ENCODE data around the gene SRPX. TPM values are rescaled to one million over a fixed set of nuclear protein-coding genes. Genes with fewer than 3 reads are reported as not detected.

SRPX gene
- total and polyA plus RNA-seq, 2 of the 4 experiments (the other 2 are of a cell fraction), result 35.5 to 81.5 TPM

DNA sequence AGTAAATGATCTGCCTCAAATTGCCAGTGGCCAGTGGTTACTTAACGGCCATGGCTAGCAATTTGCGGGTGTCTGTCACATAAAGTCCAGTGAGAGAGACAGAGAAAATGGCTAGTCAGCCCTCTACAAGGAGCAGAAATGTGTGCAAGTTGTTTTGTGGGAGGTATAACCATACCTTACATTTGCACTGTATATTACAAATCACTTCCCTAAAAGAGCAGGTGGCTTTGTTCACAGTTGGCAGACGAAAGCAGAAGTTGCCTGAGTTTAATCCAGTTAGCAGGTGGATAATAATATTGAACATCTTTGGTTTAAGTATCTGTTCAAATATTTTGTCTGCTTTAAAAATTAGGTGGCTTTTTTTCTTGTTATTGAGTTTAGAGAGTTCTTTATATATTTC is 15.6 kb downstream of the SRPX start:
- in situ Hi-C loops (cut with MboI; ENCODE audit: low sequenced_read_pairs) (no loop called here), dilution Hi-C loops (cut with HindIII; ENCODE audit: low sequenced_read_pairs, unreplicated experiment) (no loop called here), intact Hi-C loops (cut with micrococcal nuclease) (no loop called here)
- WGBS, 2 experiments (ENCODE audit: extremely low coverage in 2 of 2, insufficient read length in 1 of 2), result 60% methylated on average over 1 of the region's 3 CpGs; no CpG with 5 or more reads in 1 of the 2 experiments
- Histone ChIP-seq H2AFZ (replicated peaks; ENCODE audit: low read length, poor library complexity) (no peak overlapping the region), H2BK20ac (ENCODE audit: low read depth, low read length) (no peak overlapping the region), H3K4me2 (ENCODE audit: low read depth, low read length) (no peak overlapping the region), H4K5ac (ENCODE audit: low read depth, low read length) (no peak overlapping the region), H3K9ac (ENCODE audit: low read depth, low read length) (no peak overlapping the region), H2BK120ac (ENCODE audit: low read depth, low read length) (no peak overlapping the region), H3K18ac (ENCODE audit: low read depth, low read length) (no peak overlapping the region), H2AK9ac (replicated peaks; ENCODE audit: low read depth, low read length, poor library complexity) (no peak overlapping the region), H4K20me1 (ENCODE audit: insufficient read depth, low read length) (peaks cover 14% of the 10 kb centered on the region; the same call in 1 of the 2 replicates), H3K14ac (replicated peaks; ENCODE audit: low read depth, low read length) (no peak overlapping the region), H3K27ac (ENCODE audit: insufficient read depth, low read length) (no peak overlapping the region), H3K4me1 (ENCODE audit: control insufficient read depth, insufficient read depth, low read length) (no peaks in the 10 kb centered on the region), H2BK5ac (ENCODE audit: low read depth, low read length, poor library complexity, severe bottlenecking) (no peak overlapping the region), H2BK15ac (ENCODE audit: low read depth, low read length) (no peak overlapping the region), H3K79me1 (ENCODE audit: low read depth in 1 of 2, low read length in 2 of 2) (peaks cover 0 to 16% of the 10 kb centered on the region in 2 experiments; a peak in 1 of 4 replicates), H3K56ac (ENCODE audit: extremely low read depth, insufficient read depth, low read length) (no peak overlapping the region), H3K4me3 (ENCODE audit: insufficient read depth, low read depth, low read length) (no peak overlapping the region), H3K4ac (ENCODE audit: low read depth, low read length) (no peak overlapping the region), H2AK5ac (ENCODE audit: low read depth, low read length) (no peak overlapping the region), H4K8ac (ENCODE audit: low read depth in 2 of 2, low read length in 2 of 2) (no peak overlapping the region), H3K9me1 (ENCODE audit: insufficient read depth, low read length) (no peaks in the 10 kb centered on the region), H3K9me3 (ENCODE audit: control insufficient read depth, insufficient read depth, low read length) (no peaks in the 10 kb centered on the region), H3K27me3 (ENCODE audit: control insufficient read depth, insufficient read depth, low read length) (peaks cover 6% of the 10 kb centered on the region; the same call in 1 of the 2 replicates), H4K91ac (ENCODE audit: insufficient read depth, low read depth, low read length) (no peak overlapping the region), H3K36me3 (ENCODE audit: control insufficient read depth, insufficient read depth, low read length) (no peaks in the 10 kb centered on the region), H3K23ac (ENCODE audit: low read depth, low read length) (no peak overlapping the region)
- ATAC-seq (ENCODE audit: low read depth) (no peak), DNase-seq (no peak)
- POLR2A ChIA-PET (ENCODE audit: unreplicated experiment), result no interaction called here
- CTCF ChIA-PET, result no interaction called here
- BruUV-seq (replicated peaks), result no TSS peak
- TF ChIP-seq RAD21 (IDR thresholded peaks at IDR 0.05; ENCODE audit: low read length), result no peak
- no peak for TF ChIP-seq CEBPB (IDR thresholded peaks at IDR 0.05; ENCODE audit: low read depth, low read length)
- TF ChIP-seq CHD1 (IDR thresholded peaks at IDR 0.05; ENCODE audit: low read depth, low read length), result no peak
- TF ChIP-seq MAZ (IDR thresholded peaks at IDR 0.05; ENCODE audit: borderline replicate concordance, low read depth, low read length), result no peak
- TF ChIP-seq BHLHE40 (IDR thresholded peaks at IDR 0.05; ENCODE audit: low read depth, low read length), result no peak
- TF ChIP-seq, protein P1, sequence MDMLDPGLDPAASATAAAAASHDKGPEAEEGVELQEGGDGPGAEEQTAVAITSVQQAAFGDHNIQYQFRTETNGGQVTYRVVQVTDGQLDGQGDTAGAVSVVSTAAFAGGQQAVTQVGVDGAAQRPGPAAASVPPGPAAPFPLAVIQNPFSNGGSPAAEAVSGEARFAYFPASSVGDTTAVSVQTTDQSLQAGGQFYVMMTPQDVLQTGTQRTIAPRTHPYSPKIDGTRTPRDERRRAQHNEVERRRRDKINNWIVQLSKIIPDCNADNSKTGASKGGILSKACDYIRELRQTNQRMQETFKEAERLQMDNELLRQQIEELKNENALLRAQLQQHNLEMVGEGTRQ (IDR thresholded peaks at IDR 0.05; ENCODE audit: low read depth, low read length), result no peak
- TF ChIP-seq MXI1 (IDR thresholded peaks at IDR 0.05; ENCODE audit: borderline replicate concordance, low read depth, low read length), result no peak
- TF ChIP-seq RFX5 (IDR thresholded peaks at IDR 0.05; ENCODE audit: low read depth, low read length), result no peak
- TF ChIP-seq, protein P2, sequence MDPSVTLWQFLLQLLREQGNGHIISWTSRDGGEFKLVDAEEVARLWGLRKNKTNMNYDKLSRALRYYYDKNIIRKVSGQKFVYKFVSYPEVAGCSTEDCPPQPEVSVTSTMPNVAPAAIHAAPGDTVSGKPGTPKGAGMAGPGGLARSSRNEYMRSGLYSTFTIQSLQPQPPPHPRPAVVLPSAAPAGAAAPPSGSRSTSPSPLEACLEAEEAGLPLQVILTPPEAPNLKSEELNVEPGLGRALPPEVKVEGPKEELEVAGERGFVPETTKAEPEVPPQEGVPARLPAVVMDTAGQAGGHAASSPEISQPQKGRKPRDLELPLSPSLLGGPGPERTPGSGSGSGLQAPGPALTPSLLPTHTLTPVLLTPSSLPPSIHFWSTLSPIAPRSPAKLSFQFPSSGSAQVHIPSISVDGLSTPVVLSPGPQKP (IDR thresholded peaks at IDR 0.05; ENCODE audit: borderline replicate concordance, low read depth, low read length), result no peak
- TF ChIP-seq RCOR1 (IDR thresholded peaks at IDR 0.05; ENCODE audit: insufficient replicate concordance, low read length), result no peak
- TF ChIP-seq FOS (IDR thresholded peaks at IDR 0.05; ENCODE audit: low read depth, low read length), result no peak
- TF ChIP-seq, protein P3, sequence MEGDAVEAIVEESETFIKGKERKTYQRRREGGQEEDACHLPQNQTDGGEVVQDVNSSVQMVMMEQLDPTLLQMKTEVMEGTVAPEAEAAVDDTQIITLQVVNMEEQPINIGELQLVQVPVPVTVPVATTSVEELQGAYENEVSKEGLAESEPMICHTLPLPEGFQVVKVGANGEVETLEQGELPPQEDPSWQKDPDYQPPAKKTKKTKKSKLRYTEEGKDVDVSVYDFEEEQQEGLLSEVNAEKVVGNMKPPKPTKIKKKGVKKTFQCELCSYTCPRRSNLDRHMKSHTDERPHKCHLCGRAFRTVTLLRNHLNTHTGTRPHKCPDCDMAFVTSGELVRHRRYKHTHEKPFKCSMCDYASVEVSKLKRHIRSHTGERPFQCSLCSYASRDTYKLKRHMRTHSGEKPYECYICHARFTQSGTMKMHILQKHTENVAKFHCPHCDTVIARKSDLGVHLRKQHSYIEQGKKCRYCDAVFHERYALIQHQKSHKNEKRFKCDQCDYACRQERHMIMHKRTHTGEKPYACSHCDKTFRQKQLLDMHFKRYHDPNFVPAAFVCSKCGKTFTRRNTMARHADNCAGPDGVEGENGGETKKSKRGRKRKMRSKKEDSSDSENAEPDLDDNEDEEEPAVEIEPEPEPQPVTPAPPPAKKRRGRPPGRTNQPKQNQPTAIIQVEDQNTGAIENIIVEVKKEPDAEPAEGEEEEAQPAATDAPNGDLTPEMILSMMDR (conservative IDR thresholded peaks at IDR 0.05; ENCODE audit: low read depth, low read length), result no peak
- no peak for TF ChIP-seq NFE2L2 (IDR thresholded peaks at IDR 0.05; ENCODE audit: low read depth, low read length)
- no peak for TF ChIP-seq SMC3 (IDR thresholded peaks at IDR 0.05; ENCODE audit: low read depth, low read length)
- no peak for TF ChIP-seq MAFK (IDR thresholded peaks at IDR 0.05; ENCODE audit: low read depth, low read length)

Measured in IMR-90 (cell line).